HCT116 (cell line): ENCODE data around the gene PPIP5K2. TPM values are rescaled to one million over a fixed set of nuclear protein-coding genes. Genes with fewer than 3 reads are reported as not detected.

Experiments
- ATAC-seq: fragments of 200-7000 bp; cut with Tn5 transposase; 2 replicates; pipeline ENCODE4 v1.9.1; 2020; ENCODE audit warnings: mild to moderate bottlenecking, moderate library complexity
- BruUV-seq: library from RNA; stranded (reverse); fragments of 400-500 nt; replicated peaks from 2 replicates; lab custom pipeline; 2021; lab: Mats Ljungman, UMichigan
- CTCF ChIA-PET: fragments of 300-600 bp; sonication (Branson Sonifier 250); formaldehyde crosslinking; loops from one replicate; lab custom pipeline; 2021; ENCODE audit warnings: antibody characterized with exemption; lab: Charles Lee
- POLR2A ChIA-PET: fragments of 300-600, 350-600 bp; sonication (Branson Sonifier 250); formaldehyde crosslinking; loops from one replicate; lab custom pipeline; 2021; ENCODE audit warnings: antibody characterized with exemption; lab: Charles Lee
- RAD21 ChIA-PET, 2 experiments: fragments of 300-600 bp; sonication (Branson Sonifier 250); formaldehyde crosslinking; loops; one replicate each; lab custom pipeline; 2023; ENCODE audit warnings: low total read pairs in 2 of 2; ENCODE audit not compliant: uncharacterized antibody in 2 of 2, unreplicated experiment in 2 of 2, low non-redundant PET in 1 of 2; lab: Charles Lee
- DNase-seq: peaks from one replicate; pipeline ENCODE4 v3.0.0-alpha.2; 2010; ENCODE audit warnings: low read depth, low spot score
- H2AFZ ChIP-seq: fragments of 200-600 bp; shearing (Covaris generic), sonication (generic); 2 replicates; pipeline ENCODE4 v1.6.1; 2017; ENCODE audit warnings: low read depth, mixed run types, mixed read lengths, antibody characterized with exemption, low read length; ENCODE audit not compliant: poor library complexity, severe bottlenecking
- H3K27ac ChIP-seq: 2 replicates; pipeline ENCODE4 v1.5.1; 2012; ENCODE audit warnings: low read depth, low read length
- H3K27me3 ChIP-seq: fragments of 200-600 bp; sonication (generic); 2 replicates; pipeline ENCODE4 v1.6.1; 2016; ENCODE audit warnings: mixed run types, low read length, mixed read lengths; ENCODE audit not compliant: insufficient read depth
- H3K36me3 ChIP-seq, 2 experiments: fragments of 200-500 bp in 1 of 2; fragments of 200-600 bp in 1 of 2; sonication (Bioruptor generic) in 1 of 2; sonication (generic) in 1 of 2; 2 replicates each; pipeline versions ENCODE4 v1.5.1 to v1.6.1; 2014 to 2016; ENCODE audit warnings: low read length in 2 of 2, inconsistent platforms in 1 of 2, mixed read lengths in 1 of 2, mixed run types in 1 of 2; ENCODE audit not compliant: insufficient read depth in 2 of 2, control insufficient read depth in 1 of 2
- H3K4me1 ChIP-seq, 2 experiments: fragments of 200-600 bp in 1 of 2; sonication (generic) in 1 of 2; 2 replicates each; pipeline versions ENCODE4 v1.5.1 to v1.6.1; 2012 to 2017; ENCODE audit warnings: low read length in 2 of 2, inconsistent platforms in 1 of 2, mild to moderate bottlenecking in 1 of 2, mixed read lengths in 1 of 2, mixed run types in 1 of 2, moderate library complexity in 1 of 2; ENCODE audit not compliant: insufficient read depth in 2 of 2, control insufficient read depth in 1 of 2
- H3K4me2 ChIP-seq: fragments of 200-600 bp; sonication (generic); 2 replicates; pipeline ENCODE4 v1.6.1; 2017; ENCODE audit warnings: mixed run types, low read length, mixed read lengths
- H3K4me3 ChIP-seq, 2 experiments: fragments of 200-600 bp in 1 of 2; sonication (generic) in 1 of 2; replicated peaks in 1 of 2; 2 replicates each; pipeline ENCODE4 v1.5.1; 2011 to 2016; ENCODE audit warnings: low read length in 2 of 2, control low read depth in 1 of 2, low read depth in 1 of 2, mild to moderate bottlenecking in 1 of 2, mixed read lengths in 1 of 2, mixed run types in 1 of 2
- H3K79me2 ChIP-seq: fragments of 200-600 bp; sonication (generic); 2 replicates; pipeline ENCODE4 v1.6.1; 2017; ENCODE audit warnings: mild to moderate bottlenecking, mixed run types, low read length, moderate library complexity, mixed read lengths; ENCODE audit not compliant: insufficient read depth
- H3K9ac ChIP-seq: fragments of 200-600 bp; sonication (generic); 2 replicates; pipeline ENCODE4 v1.6.1; 2016; ENCODE audit warnings: low read length, mixed read lengths
- H3K9me2 ChIP-seq: fragments of 200-600 bp; sonication (generic), shearing (Covaris generic); 2 replicates; pipeline ENCODE4 v1.6.1; 2017; ENCODE audit warnings: mixed run types, mild to moderate bottlenecking, moderate library complexity; ENCODE audit not compliant: insufficient read depth
- H3K9me3 ChIP-seq, 2 experiments: fragments of 200-500 bp in 1 of 2; fragments of 200-600 bp in 1 of 2; sonication (Bioruptor generic) in 1 of 2; sonication (generic) in 1 of 2; 2 replicates each; pipeline ENCODE4 v1.6.1; 2014 to 2017; ENCODE audit warnings: low read length in 2 of 2, mixed read lengths in 2 of 2, inconsistent platforms in 1 of 2, low read depth in 1 of 2, mild to moderate bottlenecking in 1 of 2, mixed run types in 1 of 2, moderate library complexity in 1 of 2; ENCODE audit not compliant: control insufficient read depth in 1 of 2, insufficient read depth in 1 of 2
- H4K20me1 ChIP-seq: fragments of 200-600 bp; sonication (generic), shearing (Covaris generic); 2 replicates; pipeline ENCODE4 v1.6.1; 2017; ENCODE audit warnings: mixed run types, mild to moderate bottlenecking, moderate library complexity; ENCODE audit not compliant: insufficient read depth
- ATF3 ChIP-seq: IDR thresholded peaks from 2 replicates; pipeline ENCODE4 v1.6.1; 2012
- CBX3 ChIP-seq: IDR thresholded peaks from 2 replicates; pipeline ENCODE4 v1.6.1; 2012; ENCODE audit warnings: low read depth
- EZH2phosphoT487 ChIP-seq: fragments of 200-600 bp; IDR thresholded peaks from 2 replicates; pipeline ENCODE4 v1.6.1; 2018; ENCODE audit warnings: antibody characterized with exemption, borderline replicate concordance
- RAD21 ChIP-seq: IDR thresholded peaks from 2 replicates; pipeline ENCODE4 v1.6.1; 2012; ENCODE audit warnings: low read depth, mild to moderate bottlenecking
- TCF7L2 ChIP-seq: IDR thresholded peaks from 2 replicates; pipeline ENCODE4 v1.7.0; 2011; ENCODE audit warnings: borderline replicate concordance, inconsistent platforms; ENCODE audit not compliant: insufficient read depth, insufficient read length; ENCODE audit errors: extremely low read depth
- intact Hi-C: fragments of 100-400 bp; cut with micrococcal nuclease; formaldehyde crosslinking; loops from 2 replicates; pipeline ENCODE4 v1.10.0; 2022
- total RNA-seq: library from RNA; stranded (reverse); gene quantifications from one replicate; pipeline ENCODE4 v1.2.1, GENCODE V29; 2021; ENCODE audit not compliant: unreplicated experiment

PPIP5K2 gene
- total RNA-seq, 1 experiment from 2014 or later = 45.8 TPM

- Histone ChIP-seq H3K4me2 (0 out of 2 replicates have a peak overlapping the region, but pooled peaks have one; percentile 94), H3K27me3 (no peaks in the 10 kb centered on the region), H3K27ac (no peak overlapping the region), H4K20me1 (peaks cover 5% of the 10 kb centered on the region; the same call in 1 of the 2 replicates), H3K9me3 (no peaks in the 10 kb centered on the region), H3K36me3 (no peaks in the 10 kb centered on the region), H3K79me2 (peaks cover 63% of the 10 kb centered on the region), H2AFZ (no peak overlapping the region), H3K9me2 (no peaks in the 10 kb centered on the region; the same call in 1 of the 2 replicates), H3K4me3 (no peak overlapping the region), H3K4me1 (peaks cover 3 to 25% of the 10 kb centered on the region in 2 experiments), H3K9ac (no peak overlapping the region)
- TF ChIP-seq RAD21 = no peak
- TF ChIP-seq ATF3 = no peak
- no peak for TF ChIP-seq EZH2phosphoT487
- no peak for TF ChIP-seq TCF7L2
- TF ChIP-seq CBX3 = no peak
- intact Hi-C loops = no loop called here
- ChIA-PET POLR2A (no interaction called here), RAD21 (no interaction called here), CTCF (no interaction called here)
- no peak for ATAC-seq
- DNase-seq = no peak
- BruUV-seq = TSS peak; percentile 44
Measured at GRCh38 chr5:103260951-103261350, 140.8 kb downstream of the PPIP5K2 start.

Other genes starting within 250 kb of the PPIP5K2 start
- gene GIN1, start 163 bp upstream of the PPIP5K2 start, total RNA-seq = 11.0 TPM
- 10.4 TPM for gene MACIR, start 138.5 kb downstream of the PPIP5K2 start, total RNA-seq